GM23338 (cell line): ENCODE results near the gene RAD50. TPM values are rescaled to one million over a fixed set of nuclear protein-coding genes. Genes with fewer than 3 reads are reported as not detected.

ENCODE experiments used
- ATAC-seq: fragments of 200-7000 bp; cut with Tn5 transposase; 3 replicates; pipeline ENCODE4 v1.9.1; 2020
- DNase-seq: peaks from one replicate; pipeline ENCODE4 v3.0.0-alpha.2; 2015; ENCODE audit warnings: low spot score
- H2AFZ ChIP-seq: fragments of 200-600 bp; sonication (generic); 2 replicates; pipeline ENCODE4 v1.8.0; 2016; ENCODE audit warnings: antibody characterized with exemption, mild to moderate bottlenecking, moderate library complexity
- H3F3A ChIP-seq: fragments of 200-600 bp; sonication (generic); replicated peaks from 2 replicates; pipeline ENCODE4 v1.8.0; 2017; ENCODE audit warnings: antibody characterized with exemption, mixed run types, low read depth
- H3K27ac ChIP-seq: fragments of 200-600 bp; sonication (generic); 2 replicates; pipeline ENCODE4 v1.6.1; 2016; ENCODE audit warnings: low read depth
- H3K27me3 ChIP-seq: fragments of 200-600 bp; sonication (generic); 2 replicates; pipeline ENCODE4 v1.8.0; 2016; ENCODE audit warnings: mild to moderate bottlenecking, mixed run types, moderate library complexity; ENCODE audit not compliant: insufficient read depth
- H3K36me3 ChIP-seq: fragments of 200-600 bp; sonication (generic); 2 replicates; pipeline ENCODE4 v1.8.0; 2016; ENCODE audit warnings: mild to moderate bottlenecking; ENCODE audit not compliant: insufficient read depth
- H3K4me1 ChIP-seq: fragments of 200-600 bp; sonication (generic); 2 replicates; pipeline ENCODE4 v1.8.0; 2016; ENCODE audit warnings: mild to moderate bottlenecking, moderate library complexity; ENCODE audit not compliant: insufficient read depth
- H3K4me2 ChIP-seq: fragments of 200-600 bp; sonication (generic); 2 replicates; pipeline ENCODE4 v1.7.1; 2017; ENCODE audit warnings: mixed run types
- H3K4me3 ChIP-seq: fragments of 200-600 bp; sonication (generic); 2 replicates; pipeline ENCODE4 v1.6.1; 2016; ENCODE audit warnings: mixed run types
- H3K79me2 ChIP-seq: fragments of 200-600 bp; sonication (generic); replicated peaks from 2 replicates; pipeline ENCODE4 v1.8.0; 2017; ENCODE audit warnings: mild to moderate bottlenecking; ENCODE audit not compliant: insufficient read depth
- H3K9me2 ChIP-seq: fragments of 200-600 bp; sonication (generic); 2 replicates; pipeline ENCODE4 v1.8.0; 2017; ENCODE audit not compliant: insufficient read depth
- H4K20me1 ChIP-seq: fragments of 200-600 bp; sonication (generic); replicated peaks from 2 replicates; pipeline ENCODE4 v1.8.0; 2017; ENCODE audit warnings: mild to moderate bottlenecking; ENCODE audit not compliant: insufficient read depth
- H3K27ac Mint-ChIP-seq: 2 replicates; pipeline ENCODE4 v1.8.0; 2020; ENCODE audit warnings: inconsistent platforms, mild to moderate bottlenecking, moderate library complexity, mixed read lengths
- H3K27me3 Mint-ChIP-seq: 3 replicates; pipeline ENCODE4 v1.8.0; 2022; ENCODE audit warnings: low read depth, mild to moderate bottlenecking, moderate library complexity, mixed read lengths, inconsistent platforms; ENCODE audit not compliant: insufficient read depth, poor library complexity
- H3K36me3 Mint-ChIP-seq: 3 replicates; pipeline ENCODE4 v1.8.0; 2021; ENCODE audit warnings: low read depth, mild to moderate bottlenecking, inconsistent platforms, moderate library complexity, mixed read lengths
- H3K4me1 Mint-ChIP-seq: 3 replicates; pipeline ENCODE4 v1.8.0; 2020; ENCODE audit warnings: mild to moderate bottlenecking, inconsistent platforms, mixed read lengths
- H3K4me3 Mint-ChIP-seq: 3 replicates; pipeline ENCODE4 v1.8.0; 2021; ENCODE audit warnings: moderate library complexity, mild to moderate bottlenecking, inconsistent platforms, mixed read lengths
- H3K9me3 Mint-ChIP-seq: 3 replicates; pipeline ENCODE4 v1.8.0; 2020; ENCODE audit warnings: moderate library complexity, mild to moderate bottlenecking, inconsistent platforms, mixed read lengths
- CTCF ChIP-seq, 2 experiments: fragments of 200-600 bp in 1 of 2; sonication (generic) in 1 of 2; conservative IDR thresholded peaks; 2 replicates each; pipeline versions ENCODE4 v1.5.1 to v1.6.1; 2016 to 2017; ENCODE audit warnings: antibody characterized with exemption in 2 of 2, low read depth in 2 of 2, mild to moderate bottlenecking in 2 of 2, moderate library complexity in 1 of 2
- EZH2 ChIP-seq: fragments of 200-600 bp; sonication (generic); IDR thresholded peaks from one replicate; pipeline ENCODE4 v1.8.0; 2017; ENCODE audit warnings: antibody characterized with exemption, mild to moderate bottlenecking, low read depth; ENCODE audit not compliant: unreplicated experiment
- JUNB ChIP-seq: IDR thresholded peaks from one replicate; pipeline ENCODE4 v1.6.1; 2016; ENCODE audit warnings: antibody characterized with exemption; ENCODE audit not compliant: unreplicated experiment
- NANOG ChIP-seq: IDR thresholded peaks from 2 replicates; pipeline ENCODE4 v1.6.1; 2016; ENCODE audit warnings: antibody characterized with exemption, borderline replicate concordance
- POLR2AphosphoS5 ChIP-seq: IDR thresholded peaks from 2 replicates; pipeline ENCODE4 v1.6.1; 2016; ENCODE audit warnings: antibody characterized with exemption, low read depth
- ZNF114 ChIP-seq: fragments of 250-450 bp; sonication (Bioruptor Pico); IDR thresholded peaks from 2 replicates; pipeline ENCODE4 v1.5.0; 2020; ENCODE audit warnings: mild to moderate bottlenecking, moderate library complexity
- ZNF462 ChIP-seq: fragments of 250-450 bp; sonication (Bioruptor Pico); IDR thresholded peaks from 2 replicates; pipeline ENCODE4 v1.5.0; 2020; ENCODE audit warnings: mild to moderate bottlenecking, moderate library complexity
- polyA plus RNA-seq: library from polyadenylated mRNA; unstranded; fragments of >200 nt; fragmentation: Nextera tagmentation; extraction: Ambion mirVana; gene quantifications from 2 replicates; pipeline ENCODE4 v1.2.1, GENCODE V29; 2016
- total RNA-seq: library from RNA; depleted of rRNA; stranded (reverse); fragments of >200 nt; shearing (Covaris generic); gene quantifications from 2 replicates; pipeline ENCODE4 v1.2.3, GENCODE V29; 2014

Gene RAD50
- total and polyA plus RNA-seq, 2 experiments from 2014 or later: 27.0 to 52.2 TPM

- peak in 1 of 2 experiments; percentile 30; a peak in 3 of 4 replicates for TF ChIP-seq CTCF (conservative IDR thresholded peaks at IDR 0.05; ENCODE audit: low read depth in 2 of 2)
Observed at GRCh38 chr5:132591145-132591544, 34.4 kb downstream of the RAD50 start (continued).

- DNase-seq: peak; percentile 4
- TF ChIP-seq NANOG (no peak), POLR2AphosphoS5 (no peak), CTCF (conservative IDR thresholded peaks at IDR 0.05; ENCODE audit: low read depth in 2 of 2) (no peak)
- Mint-ChIP-seq H3K4me3 (no peak overlapping the region), H3K9me3 (no peaks in the 10 kb centered on the region), H3K27ac (no peak overlapping the region), H3K4me1 (no peaks in the 10 kb centered on the region), H3K36me3 (peaks cover 19% of the 10 kb centered on the region; the same call in 2 of the 3 replicates), H3K27me3 (no peaks in the 10 kb centered on the region)
- ATAC-seq: no peak
- Histone ChIP-seq H3K9me2 (no peaks in the 10 kb centered on the region), H3K4me3 (no peak overlapping the region), H3K27me3 (no peaks in the 10 kb centered on the region), H4K20me1 (no peaks in the 10 kb centered on the region), H2AFZ (no peak overlapping the region), H3K27ac (no peak overlapping the region), H3K36me3 (peaks cover 17% of the 10 kb centered on the region), H3K4me2 (no peak overlapping the region), H3K79me2 (no peaks in the 10 kb centered on the region), H3F3A (no peaks in the 10 kb centered on the region), H3K4me1 (no peaks in the 10 kb centered on the region)
Observed at GRCh38 chr5:132592521-132592920, 35.7 kb downstream of the RAD50 start.

GRCh38 chr5:132594170-132594569 is 37.4 kb downstream of the RAD50 start:
- no peaks in the 10 kb centered on the region for H4K20me1 ChIP-seq
- H3K27me3 ChIP-seq: no peaks in the 10 kb centered on the region
- H3K36me3 ChIP-seq: peaks cover 19% of the 10 kb centered on the region
- DNase-seq (no peak), ATAC-seq (no peak)
- no peaks in the 10 kb centered on the region for H3F3A ChIP-seq
- no peak overlapping the region for H3K27ac ChIP-seq
- no peaks in the 10 kb centered on the region for H3K9me3 Mint-ChIP-seq
- H3K4me3 ChIP-seq: no peak overlapping the region
- no peak overlapping the region for H2AFZ ChIP-seq
- no peak overlapping the region for H3K4me2 ChIP-seq
- no peaks in the 10 kb centered on the region for H3K4me1 Mint-ChIP-seq
- H3K4me1 ChIP-seq: no peaks in the 10 kb centered on the region
- no peak overlapping the region for H3K27ac Mint-ChIP-seq
- H3K79me2 ChIP-seq: no peaks in the 10 kb centered on the region
- H3K36me3 Mint-ChIP-seq: peaks cover 10% of the 10 kb centered on the region; the same call in 2 of the 3 replicates
- H3K27me3 Mint-ChIP-seq: no peaks in the 10 kb centered on the region
- no peak overlapping the region for H3K4me3 Mint-ChIP-seq
- no peaks in the 10 kb centered on the region for H3K9me2 ChIP-seq
- no peak for TF ChIP-seq ZNF114 (CRISPR knock-in tag)
- TF ChIP-seq CTCF (conservative IDR thresholded peaks at IDR 0.05; ENCODE audit: low read depth in 2 of 2): no peak
- TF ChIP-seq EZH2: no peak
- no peak for TF ChIP-seq NANOG
- TF ChIP-seq JUNB: no peak
- TF ChIP-seq ZNF462 (CRISPR knock-in tag): no peak
